NT2/D1 (cell line): ENCODE results near the gene C12orf54.

Experiments
- SUZ12 ChIP-seq: IDR thresholded peaks from 2 replicates; pipeline ENCODE4 v1.6.1; 2011; ENCODE audit not compliant: insufficient read length, insufficient read depth; ENCODE audit errors: extremely low read depth
- YY1 ChIP-seq: IDR thresholded peaks from 2 replicates; pipeline ENCODE4 v1.6.1; 2011; ENCODE audit not compliant: insufficient read length, insufficient read depth
- ZNF274 ChIP-seq: IDR thresholded peaks from 2 replicates; pipeline ENCODE4 v1.6.1; 2011; ENCODE audit warnings: mild to moderate bottlenecking, low read depth, low read length

- TF ChIP-seq YY1 (no peak), ZNF274 (no peak), SUZ12 (no peak)
Measured at GRCh38 chr12:48489012-48489411, 6.7 kb downstream of the C12orf54 start.
